Keratinocyte (primary cell): ENCODE measurements around the gene MED23. TPM values are rescaled to one million over a fixed set of nuclear protein-coding genes. Genes with fewer than 3 reads are reported as not detected.

Source experiments
- DNase-seq: peaks from one replicate; pipeline ENCODE4 v3.0.0-alpha.2; 2011; ENCODE audit warnings: low read depth, missing footprints, low spot score
- FAIRE-seq: peaks from 2 replicates; lab custom pipeline; 2011; peaks lifted over from hg19 to GRCh38; lab: Jason Lieb, UNC
- H2AFZ ChIP-seq: 2 replicates; pipeline ENCODE4 v1.6.0; 2012; ENCODE audit warnings: low read length, control low read depth, inconsistent platforms; ENCODE audit not compliant: control insufficient read depth
- H3K27ac ChIP-seq: 2 replicates; pipeline ENCODE4 v1.5.1; 2011; ENCODE audit warnings: low read length; ENCODE audit not compliant: control insufficient read depth, insufficient read depth
- H3K27me3 ChIP-seq: 3 replicates; pipeline ENCODE4 v1.6.0; 2011; ENCODE audit warnings: low read length; ENCODE audit not compliant: control insufficient read depth, insufficient read depth; ENCODE audit errors: extremely low read depth
- H3K36me3 ChIP-seq, 2 experiments: 2 replicates in 1 of 2; 3 replicates in 1 of 2; pipeline ENCODE4 v1.5.1; 2011; ENCODE audit warnings: low read length in 2 of 2, mild to moderate bottlenecking in 1 of 2; ENCODE audit not compliant: control insufficient read depth in 2 of 2, insufficient read depth in 2 of 2; ENCODE audit errors: extremely low read depth in 1 of 2
- H3K4me1 ChIP-seq: 3 replicates; pipeline ENCODE4 v1.5.1; 2011; ENCODE audit warnings: low read length; ENCODE audit not compliant: control insufficient read depth, insufficient read depth; ENCODE audit errors: extremely low read depth
- H3K4me2 ChIP-seq: 3 replicates; pipeline ENCODE4 v1.6.0; 2011; ENCODE audit warnings: low read depth, low read length; ENCODE audit not compliant: control insufficient read depth, insufficient read depth; ENCODE audit errors: extremely low read depth
- H3K4me3 ChIP-seq, 3 experiments: fragments of 200-600 bp in 1 of 3; sonication (generic) in 1 of 3; 2 replicates in 2 of 3; 3 replicates in 1 of 3; pipeline ENCODE4 v1.5.1; 2011 to 2016; ENCODE audit warnings: low read length in 3 of 3, mild to moderate bottlenecking in 3 of 3, control low read depth in 2 of 3, inconsistent platforms in 1 of 3, low read depth in 1 of 3, mixed read lengths in 1 of 3, mixed run types in 1 of 3, moderate library complexity in 1 of 3; ENCODE audit not compliant: control insufficient read depth in 2 of 3, insufficient read depth in 2 of 3; ENCODE audit errors: extremely low read depth in 1 of 3
- H3K79me2 ChIP-seq: 2 replicates; pipeline ENCODE4 v1.6.0; 2012; ENCODE audit warnings: low read length; ENCODE audit not compliant: control insufficient read depth, insufficient read depth
- H3K9ac ChIP-seq: 3 replicates; pipeline ENCODE4 v1.6.0; 2011; ENCODE audit warnings: low read length; ENCODE audit not compliant: control insufficient read depth, insufficient read depth; ENCODE audit errors: extremely low read depth
- H3K9me1 ChIP-seq: 3 replicates; pipeline ENCODE4 v1.6.0; 2011; ENCODE audit warnings: low read length; ENCODE audit not compliant: control insufficient read depth, insufficient read depth; ENCODE audit errors: extremely low read depth
- H3K9me3 ChIP-seq: 2 replicates; pipeline ENCODE4 v1.5.1; 2012; ENCODE audit warnings: low read depth, low read length; ENCODE audit not compliant: control insufficient read depth
- H4K20me1 ChIP-seq: 3 replicates; pipeline ENCODE4 v1.6.0; 2011; ENCODE audit warnings: low read length; ENCODE audit not compliant: control insufficient read depth, insufficient read depth; ENCODE audit errors: extremely low read depth
- EZH2 ChIP-seq: IDR thresholded peaks from one replicate; pipeline ENCODE4 v1.6.1; 2012; ENCODE audit warnings: inconsistent platforms, mild to moderate bottlenecking, low read length, moderate library complexity
- dilution Hi-C: fragments of 300-500 bp; cut with MboI; formaldehyde crosslinking; loops from one replicate; pipeline ENCODE4 v1.7.0; 2020; ENCODE audit warnings: low sequenced_read_pairs; ENCODE audit not compliant: extremely low pct_ligation_motif_present
- polyA plus RNA-seq, 5 experiments: library from polyadenylated mRNA; depleted of rRNA in 3 of 5; stranded (reverse) in 3 of 5; stranded (forward) in 1 of 5; unstranded in 1 of 5; fragments of >200 nt; gene quantifications; 1 replicate in 1 of 5; 2 replicates in 3 of 5; 3 replicates in 1 of 5; pipeline versions ENCODE4 v1.2.1 to v1.2.3, GENCODE V29; 2011 to 2012; ENCODE audit warnings: missing spikeins in 2 of 5, low read depth in 1 of 5, low replicate concordance in 1 of 5
- TF ChIP-seq, protein P1 (sequence below), 3 experiments: IDR thresholded peaks in 1 of 3; conservative IDR thresholded peaks in 1 of 3; optimal IDR thresholded peaks in 1 of 3; 2 replicates in 2 of 3; 3 replicates in 1 of 3; pipeline versions ENCODE3 to v1.5.1; 2011; ENCODE audit warnings: low read length in 3 of 3, mild to moderate bottlenecking in 3 of 3, moderate library complexity in 2 of 3, control low read depth in 1 of 3, inconsistent platforms in 1 of 3; ENCODE audit not compliant: insufficient read depth in 2 of 3; ENCODE audit errors: extremely low read depth in 1 of 3

Gene MED23
- polyA plus RNA-seq, 1 donor (not counting 4 experiments of a cell fraction or from before 2014, with no cell fraction given) = 24.9 TPM

DNA sequence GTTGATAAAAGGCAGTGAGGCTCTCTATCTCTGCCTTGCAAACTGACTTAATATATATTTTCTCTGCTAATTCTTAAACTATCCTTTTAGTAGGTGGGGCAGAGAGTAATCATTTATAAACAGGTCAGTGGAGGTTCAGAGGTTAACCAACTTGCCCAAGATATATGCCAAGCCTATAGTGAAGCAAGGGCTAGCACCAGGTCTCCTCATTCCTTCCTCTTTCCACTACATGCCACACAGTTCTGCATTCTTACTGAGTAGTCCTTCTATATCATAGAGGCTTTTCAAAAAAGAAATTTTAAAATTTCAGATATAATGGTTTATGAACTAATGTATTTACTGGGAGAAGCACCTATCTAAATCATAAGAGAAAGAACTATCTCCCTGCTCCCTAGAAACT lies 46.5 kb downstream of the MED23 start:
- Histone ChIP-seq H3K4me3 (no peak overlapping the region), H2AFZ (no peak overlapping the region), H3K9ac (no peak overlapping the region), H3K27ac (no peak overlapping the region), H3K9me3 (no peaks in the 10 kb centered on the region), H3K4me2 (no peak overlapping the region), H4K20me1 (no peaks in the 10 kb centered on the region), H3K4me1 (no peaks in the 10 kb centered on the region), H3K27me3 (no peaks in the 10 kb centered on the region), H3K36me3 (peaks cover 4 to 5% of the 10 kb centered on the region in 2 experiments), H3K79me2 (no peaks in the 10 kb centered on the region), H3K9me1 (no peaks in the 10 kb centered on the region)
- TF ChIP-seq, protein P1, sequence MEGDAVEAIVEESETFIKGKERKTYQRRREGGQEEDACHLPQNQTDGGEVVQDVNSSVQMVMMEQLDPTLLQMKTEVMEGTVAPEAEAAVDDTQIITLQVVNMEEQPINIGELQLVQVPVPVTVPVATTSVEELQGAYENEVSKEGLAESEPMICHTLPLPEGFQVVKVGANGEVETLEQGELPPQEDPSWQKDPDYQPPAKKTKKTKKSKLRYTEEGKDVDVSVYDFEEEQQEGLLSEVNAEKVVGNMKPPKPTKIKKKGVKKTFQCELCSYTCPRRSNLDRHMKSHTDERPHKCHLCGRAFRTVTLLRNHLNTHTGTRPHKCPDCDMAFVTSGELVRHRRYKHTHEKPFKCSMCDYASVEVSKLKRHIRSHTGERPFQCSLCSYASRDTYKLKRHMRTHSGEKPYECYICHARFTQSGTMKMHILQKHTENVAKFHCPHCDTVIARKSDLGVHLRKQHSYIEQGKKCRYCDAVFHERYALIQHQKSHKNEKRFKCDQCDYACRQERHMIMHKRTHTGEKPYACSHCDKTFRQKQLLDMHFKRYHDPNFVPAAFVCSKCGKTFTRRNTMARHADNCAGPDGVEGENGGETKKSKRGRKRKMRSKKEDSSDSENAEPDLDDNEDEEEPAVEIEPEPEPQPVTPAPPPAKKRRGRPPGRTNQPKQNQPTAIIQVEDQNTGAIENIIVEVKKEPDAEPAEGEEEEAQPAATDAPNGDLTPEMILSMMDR (optimal IDR thresholded peaks at IDR 0.05 in 1 of 3, IDR thresholded peaks at IDR 0.05 in 1 of 3, conservative IDR thresholded peaks at IDR 0.05 in 1 of 3; ENCODE audit: extremely low read depth in 1 of 3, insufficient read depth in 2 of 3, low read length in 3 of 3) = no peak
- TF ChIP-seq EZH2 = no peak
- DNase-seq (no peak), FAIRE-seq (no peak)
- dilution Hi-C loops = no loop called here

DNA sequence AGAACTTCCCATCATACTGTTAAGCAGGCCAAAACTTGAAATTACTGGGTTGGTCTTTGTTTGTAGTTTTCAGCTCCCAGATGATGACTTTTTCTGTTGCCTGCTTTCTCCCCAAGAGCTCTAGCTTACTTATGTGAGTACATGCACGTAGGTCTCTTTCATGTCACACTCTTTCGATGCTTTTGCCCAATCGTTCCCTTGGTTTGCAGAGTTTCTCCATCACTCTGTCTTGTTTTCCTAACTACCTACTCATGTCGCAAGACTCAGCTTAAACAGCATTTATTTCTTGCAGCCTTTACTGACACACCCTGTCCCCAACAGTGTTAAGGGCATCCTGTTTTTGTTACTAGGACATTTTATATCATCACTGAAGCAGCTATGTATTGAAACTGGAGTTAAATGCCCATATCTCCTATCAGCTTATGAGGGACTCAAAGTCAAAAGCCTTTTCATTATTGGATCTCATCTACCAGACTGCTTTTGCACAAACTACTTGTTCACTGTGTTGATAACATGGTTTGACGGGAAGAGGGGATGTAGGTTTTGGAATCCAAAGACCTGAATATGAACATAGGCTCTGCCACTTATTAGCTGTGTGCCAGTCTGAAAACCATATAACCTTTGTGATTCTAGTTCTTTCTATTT lies 52.1 kb downstream of the MED23 start:
- H3K4me3 ChIP-seq = no peak overlapping the region
- TF ChIP-seq, protein P1 (optimal IDR thresholded peaks at IDR 0.05 in 1 of 3, IDR thresholded peaks at IDR 0.05 in 1 of 3, conservative IDR thresholded peaks at IDR 0.05 in 1 of 3; ENCODE audit: extremely low read depth in 1 of 3, insufficient read depth in 2 of 3, low read length in 3 of 3) = no peak
- no peak for TF ChIP-seq EZH2
- H4K20me1 ChIP-seq = no peaks in the 10 kb centered on the region
- no peak overlapping the region for H3K27ac ChIP-seq
- H3K79me2 ChIP-seq = no peaks in the 10 kb centered on the region
- no peak for DNase-seq
- no peaks in the 10 kb centered on the region for H3K9me3 ChIP-seq
- H3K9me1 ChIP-seq = no peaks in the 10 kb centered on the region
- dilution Hi-C loops = no loop called here
- no peak overlapping the region for H3K9ac ChIP-seq
- H2AFZ ChIP-seq = no peak overlapping the region
- no peaks in the 10 kb centered on the region for H3K27me3 ChIP-seq
- H3K4me1 ChIP-seq = no peaks in the 10 kb centered on the region
- H3K36me3 ChIP-seq = peaks cover 0 to 2% of the 10 kb centered on the region in 2 experiments
- FAIRE-seq = no peak
- H3K4me2 ChIP-seq = no peak overlapping the region
